Spleen (tissue), 11 donors: Measurements from ENCODE around the gene KCNRG. TPM values are rescaled to one million over a fixed set of nuclear protein-coding genes. Genes with fewer than 3 reads are reported as not detected.

ENCODE experiments used
- DNase-seq: peaks from one replicate; pipeline ENCODE4 v3.0.0-alpha.2; 2020
- H3K27ac ChIP-seq, 8 donors: fragments of 200-600 bp; sonication (generic) in 7 of 8; 1 replicate in 4 of 8; 2 replicates in 4 of 8; pipeline versions ENCODE4 v1.5.0 to v1.8.0; 2016 to 2021; ENCODE audit warnings: inconsistent platforms in 4 of 8, mild to moderate bottlenecking in 4 of 8, moderate library complexity in 1 of 8
- H3K27me3 ChIP-seq, 7 donors: fragments of 200-600 bp; sonication (generic) in 6 of 7; replicated peaks in 1 of 7; 1 replicate in 4 of 7; 2 replicates in 3 of 7; pipeline versions ENCODE4 v1.5.0 to v1.8.0; 2016 to 2021; ENCODE audit warnings: inconsistent platforms in 3 of 7, mild to moderate bottlenecking in 1 of 7
- H3K36me3 ChIP-seq, 6 donors: fragments of 200-600 bp; sonication (generic) in 5 of 6; 1 replicate in 4 of 6; 2 replicates in 2 of 6; pipeline versions ENCODE4 v1.5.0 to v1.8.0; 2016 to 2021; ENCODE audit warnings: inconsistent platforms in 2 of 6
- H3K4me1 ChIP-seq, 6 donors: fragments of 200-600 bp; sonication (generic) in 5 of 6; 1 replicate in 3 of 6; 2 replicates in 3 of 6; pipeline versions ENCODE4 v1.5.0 to v1.8.0; 2016 to 2021; ENCODE audit warnings: inconsistent platforms in 3 of 6
- H3K4me3 ChIP-seq, 8 donors: fragments of 200-600 bp; sonication (generic) in 7 of 8; 1 replicate in 4 of 8; 2 replicates in 4 of 8; pipeline versions ENCODE4 v1.5.0 to v1.8.0; 2016 to 2021; ENCODE audit warnings: inconsistent platforms in 4 of 8, mild to moderate bottlenecking in 4 of 8, moderate library complexity in 2 of 8
- H3K9me3 ChIP-seq, 8 donors: fragments of 200-600 bp; sonication (generic) in 7 of 8; 1 replicate in 4 of 8; 2 replicates in 4 of 8; pipeline versions ENCODE4 v1.5.0 to v1.8.0; 2016 to 2021; ENCODE audit warnings: inconsistent platforms in 4 of 8
- CTCF ChIP-seq, 11 experiments: fragments of 200-600 bp in 7 of 11; fragments of 450-650 bp in 4 of 11; sonication (generic) in 4 of 11; IDR thresholded peaks in 8 of 11; conservative IDR thresholded peaks in 3 of 11; 1 replicate in 7 of 11; 2 replicates in 4 of 11; pipeline versions ENCODE4 v1.4.0 to v1.8.0; 2016 to 2021; ENCODE audit warnings: antibody characterized with exemption in 11 of 11, inconsistent platforms in 4 of 11, mild to moderate bottlenecking in 1 of 11
- POLR2A ChIP-seq, 3 donors: fragments of 450-650 bp; IDR thresholded peaks; one replicate each; pipeline ENCODE4 v1.5.1; 2017; ENCODE audit warnings: antibody characterized with exemption in 3 of 3, mild to moderate bottlenecking in 1 of 3
- POLR2AphosphoS5 ChIP-seq, 3 donors: sonication (generic); formaldehyde crosslinking; IDR thresholded peaks; one replicate each; pipeline ENCODE4 v1.5.1; 2017; ENCODE audit warnings: antibody characterized with exemption in 3 of 3
- WGBS, 5 donors: extraction: QIAGEN DNeasy Blood & Tissue Kit in 3 of 5; methylation state at CpG; one replicate each; pipeline versions ENCODE4 v1.1.5 to v1.1.7; 2013 to 2018; 5-methylcytosine and 5-hydroxymethylcytosine counted together
- intact Hi-C: fragments of 100-400 bp; cut with DNase I; formaldehyde crosslinking; loops from one replicate; pipeline ENCODE4 v1.15.0; 2023; ENCODE audit warnings: low total_unique reads
- polyA plus RNA-seq, 3 donors: library from polyadenylated mRNA; stranded (reverse); fragments of 200-250 nt; gene quantifications; one replicate each; pipeline ENCODE4 v1.2.1, GENCODE V29; 2013
- total RNA-seq, 7 donors: library from RNA; depleted of rRNA in 3 of 7; stranded (reverse); fragments of >200 nt in 3 of 7; fragmentation: NEBNext Ultra II Directional in 4 of 7; extraction: Animal tissue kit (Norgen Biotek cat#: 25700) in 4 of 7; gene quantifications; one replicate each; pipeline versions ENCODE4 v1.1.0 to v1.2.1, GENCODE V29; 2016 to 2021
- donor health status: healthy with polysubstance abuse.
- donor health status: DM: no; HTN: no; CAD: no; lungs with moderate emphysema.
- donor health status: DM: no; HTN: no; CAD: no.
- donor health status: Bipolar disorder and iron deficiency.
- donor health status: healthy.
- donor health status: DM: no; HTN: no; CAD: no.
- donor health status: DM: yes; HTN: yes; CAD: no.

KCNRG gene
- total and polyA plus RNA-seq, 10 donors: 0.35 to 2.6 (median 0.86) TPM; not detected in 1

GRCh38 chr13:50038266-50038665 is 23.0 kb downstream of the KCNRG start:
- Histone ChIP-seq H3K9me3 (no peaks in the 10 kb centered on the region), H3K36me3 (peaks cover 0 to 46% (median 11%) of the 10 kb centered on the region in 6 donors), H3K27ac (no peak overlapping the region), H3K27me3 (no peaks in the 10 kb centered on the region), H3K4me1 (peaks cover 0 to 10% (median 0%) of the 10 kb centered on the region in 6 donors), H3K4me3 (no peak overlapping the region)
- 93 to 98% (median 96%) methylated on average over 6 of the region's 6 CpGs for WGBS, 5 donors
- no peak for TF ChIP-seq POLR2A (IDR thresholded peaks at IDR 0.05)
- TF ChIP-seq POLR2AphosphoS5 (IDR thresholded peaks at IDR 0.05): peak in 1 of 3 donors; percentile 8
- no peak for DNase-seq
- intact Hi-C loops: no loop called here

GRCh38 chr13:50052478-50052877 is 37.2 kb downstream of the KCNRG start:
- peaks cover 0 to 26% (median 15%) of the 10 kb centered on the region in 6 donors for H3K4me1 ChIP-seq
- 79 to 87% (median 83%) methylated on average over 4 of the region's 4 CpGs for WGBS, 5 donors
- H3K4me3 ChIP-seq: no peak overlapping the region
- no peaks in the 10 kb centered on the region for H3K27me3 ChIP-seq
- no peak overlapping the region for H3K27ac ChIP-seq
- intact Hi-C loops: no loop called here
- H3K9me3 ChIP-seq: no peaks in the 10 kb centered on the region
- DNase-seq: no peak
- peaks cover 0 to 78% (median 0%) of the 10 kb centered on the region in 6 donors for H3K36me3 ChIP-seq
- TF ChIP-seq CTCF (IDR thresholded peaks at IDR 0.05 in 8 of 11, conservative IDR thresholded peaks at IDR 0.05 in 3 of 11): no peak
- no peak for TF ChIP-seq POLR2AphosphoS5 (IDR thresholded peaks at IDR 0.05)
- no peak for TF ChIP-seq POLR2A (IDR thresholded peaks at IDR 0.05)

- DNase-seq: no peak
- no peaks in the 10 kb centered on the region for H3K9me3 ChIP-seq
- peaks cover 0 to 26% (median 15%) of the 10 kb centered on the region in 6 donors for H3K4me1 ChIP-seq
- TF ChIP-seq POLR2A (IDR thresholded peaks at IDR 0.05): no peak
- TF ChIP-seq CTCF (IDR thresholded peaks at IDR 0.05 in 8 of 11, conservative IDR thresholded peaks at IDR 0.05 in 3 of 11): no peak
- no peak for TF ChIP-seq POLR2AphosphoS5 (IDR thresholded peaks at IDR 0.05)
- no peak overlapping the region for H3K27ac ChIP-seq
- no peak overlapping the region for H3K4me3 ChIP-seq
- H3K27me3 ChIP-seq: no peaks in the 10 kb centered on the region
- intact Hi-C loops: no loop called here
- WGBS, 5 donors: 55 to 69% (median 67%) methylated on average over 1 of the region's 1 CpG
- peaks cover 0 to 81% (median 0%) of the 10 kb centered on the region in 6 donors for H3K36me3 ChIP-seq
Observed at GRCh38 chr13:50053844-50054243, 38.6 kb downstream of the KCNRG start.

- H3K4me1 ChIP-seq: peaks cover 0 to 26% (median 15%) of the 10 kb centered on the region in 6 donors
- H3K9me3 ChIP-seq: no peaks in the 10 kb centered on the region
- H3K27ac ChIP-seq: peak overlapping the region in 4 of 8 donors; percentile 11 to 58 (median 32)
- TF ChIP-seq CTCF (IDR thresholded peaks at IDR 0.05 in 8 of 11, conservative IDR thresholded peaks at IDR 0.05 in 3 of 11): no peak
- no peak for TF ChIP-seq POLR2A (IDR thresholded peaks at IDR 0.05)
- H3K36me3 ChIP-seq: peaks cover 0 to 76% (median 0%) of the 10 kb centered on the region in 6 donors
- no peak for DNase-seq
- no peaks in the 10 kb centered on the region for H3K27me3 ChIP-seq
- 53 to 83% (median 59%) methylated on average over 1 of the region's 1 CpG for WGBS, 5 donors
- intact Hi-C loops: no loop called here
- H3K4me3 ChIP-seq: peak overlapping the region in 1 of 8 donors; percentile 4
Observed at GRCh38 chr13:50055454-50055853, 40.2 kb downstream of the KCNRG start.
